Stimulated activated CD4-positive, alpha-beta T cell treated with anti-CD3 and anti-CD28 coated beads, Interleukin-12 subunit alpha, Interleukin-12 subunit beta, amount 100 ng/mL, for 24 hours (primary cell): ENCODE results near the gene WFDC6.
"Not testable (repeated sequence)": the region's sequence is repeated elsewhere in the genome, so short reads cannot be mapped to it uniquely, and the experiment has no call there.

ENCODE experiments used
- DNase-seq, 2 experiments: peaks; one replicate each; pipeline ENCODE4 v3.0.0-alpha.2; 2020; ENCODE audit warnings: low read depth in 2 of 2

WFDC6 gene

DNA sequence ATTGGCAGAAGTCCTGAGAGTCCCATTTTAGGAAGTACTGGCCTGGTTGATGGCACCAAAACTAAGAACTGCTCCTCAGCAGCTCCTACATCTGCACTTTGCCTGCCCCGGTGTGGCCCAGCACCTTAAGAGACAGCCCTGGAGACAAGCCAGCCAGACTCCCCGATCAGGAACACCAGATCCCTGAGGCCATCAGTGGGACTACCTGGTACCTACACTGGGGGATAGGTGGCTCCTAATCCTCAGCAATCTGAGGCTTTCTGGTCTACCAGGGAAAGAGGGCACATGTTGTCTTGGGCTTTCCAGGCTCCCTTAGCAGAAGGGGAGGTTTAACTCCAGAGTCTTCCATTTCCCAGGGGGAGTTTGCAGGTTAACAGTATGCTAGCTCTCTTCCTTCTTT, at the start of gene WFDC6:
TSS of gene WFDC6 (minus strand) at position 101 of the 400 bp plus-strand sequence. CDS start at position 26, 75 bp downstream.
- no peak for DNase-seq

DNA sequence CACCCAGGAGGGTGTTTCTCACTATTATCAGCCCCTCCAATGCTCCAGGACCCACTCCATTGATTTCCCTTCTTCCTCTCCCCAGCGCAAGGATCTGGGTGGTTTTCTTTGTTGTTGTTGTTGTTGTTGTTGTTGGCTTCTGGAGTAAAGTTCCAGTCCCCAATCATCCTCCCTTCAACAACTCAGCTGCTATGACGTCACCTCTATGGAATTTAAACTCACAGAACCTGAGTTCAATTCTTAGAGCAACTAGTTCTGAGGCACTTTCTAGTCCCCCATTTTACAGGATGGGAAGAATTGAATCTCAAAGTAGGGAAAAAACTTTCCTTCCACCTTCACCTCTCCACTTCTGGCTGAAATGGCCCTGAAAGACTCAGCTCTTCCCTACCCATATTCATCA, 49.5 kb upstream of the WFDC6 start:
- DNase-seq = no peak

DNA sequence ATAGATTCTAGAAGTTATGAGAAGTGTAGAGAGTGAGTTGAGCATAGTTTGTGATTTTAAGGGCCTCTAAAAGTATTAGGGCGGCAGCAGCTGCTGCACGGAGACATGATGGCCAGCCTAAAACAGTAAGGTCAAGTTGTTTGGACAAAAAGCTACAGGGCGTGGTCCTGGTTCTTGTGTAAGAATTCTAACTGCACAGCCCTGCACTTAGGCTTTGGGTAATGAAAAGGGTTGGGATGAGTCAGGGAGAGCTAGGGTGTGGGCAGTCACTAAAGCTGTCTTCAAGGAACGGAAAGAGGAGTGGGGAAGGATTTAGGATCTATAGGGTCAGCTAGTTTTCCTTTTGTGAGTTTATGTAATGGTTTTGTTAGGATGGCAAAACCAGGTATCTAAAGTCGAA, 46.7 kb upstream of the WFDC6 start:
- not testable (repeated sequence) for DNase-seq

DNA sequence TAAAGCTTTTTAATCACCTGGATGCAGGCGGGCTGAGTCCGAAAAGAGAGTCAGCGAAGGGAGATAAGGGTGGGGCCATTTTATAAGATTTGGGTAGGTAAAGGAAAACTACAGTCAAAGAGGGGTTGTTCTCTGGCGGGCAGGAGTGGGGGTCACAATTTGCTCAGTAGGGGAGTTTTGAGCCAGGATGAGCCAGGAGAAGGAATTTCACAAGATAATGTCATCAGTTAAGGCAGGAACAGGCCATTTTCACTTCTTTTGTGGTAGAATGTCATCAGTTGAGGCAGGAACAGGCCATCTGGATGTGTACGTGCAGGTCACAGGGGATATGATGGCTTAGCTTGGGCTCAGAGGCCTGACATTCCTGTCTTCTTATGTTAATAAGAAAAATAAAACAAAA, 45.0 kb upstream of the WFDC6 start:
- DNase-seq = not testable (repeated sequence)

DNA sequence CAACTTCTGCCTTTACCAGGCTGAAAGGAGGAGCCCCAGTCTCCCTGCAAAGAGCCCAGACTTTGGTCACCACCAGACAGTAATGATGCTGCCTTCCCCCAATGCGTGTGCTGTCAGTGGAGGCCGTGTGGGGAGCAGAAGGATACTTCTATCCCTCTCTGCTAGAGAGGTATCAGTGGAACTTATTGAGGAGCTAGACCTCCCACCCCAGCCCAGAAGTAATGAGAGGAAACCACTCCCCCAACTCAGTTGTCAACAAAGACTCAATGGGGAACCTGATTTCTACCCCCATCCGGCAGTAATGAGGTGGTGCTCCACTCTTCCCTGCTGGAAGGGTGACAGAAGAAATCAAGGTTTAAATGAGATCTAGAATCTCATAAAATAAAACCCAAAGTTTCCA, 44.2 kb upstream of the WFDC6 start:
- DNase-seq = no peak

DNA sequence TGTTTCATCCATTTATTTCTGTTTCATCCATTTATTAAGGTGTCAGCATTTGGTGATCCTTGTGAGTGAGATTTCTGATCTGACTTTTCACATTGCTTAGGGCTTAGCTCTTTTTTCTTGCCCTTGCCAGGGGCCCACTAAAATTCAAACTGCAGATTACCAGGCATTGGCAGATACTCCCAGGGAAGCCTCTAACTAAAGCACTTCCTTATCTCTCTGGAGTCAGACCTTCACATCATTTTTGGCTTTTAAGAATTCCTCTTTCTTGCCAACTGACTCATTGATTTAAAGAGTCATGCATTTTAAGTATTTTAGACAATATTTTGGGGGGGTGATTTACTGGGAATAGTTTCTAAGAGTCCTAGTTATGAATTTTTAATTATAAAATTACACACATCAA, 42.4 kb upstream of the WFDC6 start:
- no peak for DNase-seq

DNA sequence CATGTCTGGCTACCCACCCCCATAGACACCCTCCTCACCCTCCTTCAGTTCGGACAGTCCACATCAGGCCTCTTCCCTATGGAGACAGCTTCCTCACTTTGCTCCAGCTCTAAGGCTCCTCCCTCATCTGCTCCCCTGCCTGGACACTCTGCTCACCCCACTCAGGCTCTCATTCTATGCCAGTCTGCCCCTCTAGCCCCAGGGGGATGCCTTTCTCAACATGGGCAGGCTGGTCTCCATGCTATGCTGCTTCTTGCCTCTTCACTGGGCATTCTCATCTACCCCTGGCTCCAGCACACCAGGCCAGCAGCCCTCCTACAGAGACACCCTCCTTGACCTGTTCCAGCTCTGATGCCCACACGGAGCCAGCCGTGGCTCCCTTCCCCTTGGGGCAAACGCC, 39.9 kb upstream of the WFDC6 start, which contains the start of gene WFDC8:
TSS of gene WFDC8 (minus strand) at position 101 of the 400 bp plus-strand sequence. CDS start at position 64, 37 bp downstream.
- no peak for DNase-seq

DNA sequence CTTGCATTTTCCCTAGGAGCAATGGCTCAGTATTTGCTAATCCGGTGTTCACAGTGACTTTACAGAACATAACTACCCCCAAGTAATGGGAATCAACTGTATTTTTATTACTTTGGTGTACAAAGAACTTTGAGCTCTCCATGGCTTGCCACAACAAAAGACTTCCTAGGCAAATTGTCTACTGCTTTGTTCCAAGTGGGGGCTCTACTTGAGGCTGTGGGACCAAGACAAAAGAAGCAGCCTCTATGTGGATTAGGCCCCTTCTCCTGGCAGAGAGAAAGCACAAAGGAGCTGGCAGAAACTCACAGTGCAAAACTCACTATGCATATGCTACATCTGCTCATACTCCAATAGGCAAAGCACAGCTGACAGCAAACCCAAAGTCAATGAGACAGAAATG, 38.9 kb upstream of the WFDC6 start:
- DNase-seq = no peak

DNA sequence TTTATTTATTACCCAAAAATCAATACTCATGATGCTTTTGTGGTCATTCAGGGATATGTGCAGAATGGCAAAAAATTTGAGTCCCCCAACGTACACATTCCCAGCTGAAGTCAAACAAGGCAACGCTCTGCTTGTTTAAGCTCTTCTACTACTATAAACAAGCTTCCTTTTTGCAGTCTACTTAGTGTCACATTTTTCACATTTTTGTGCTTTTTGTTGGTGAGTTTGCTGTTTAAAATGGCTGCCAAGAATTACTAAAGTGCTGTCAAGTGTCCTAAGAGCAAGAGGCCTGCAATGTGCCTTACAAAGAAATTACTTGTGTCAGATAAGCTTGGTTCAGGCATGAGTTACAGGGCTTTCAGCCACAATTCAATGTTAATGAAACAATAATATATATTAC, 37.7 kb upstream of the WFDC6 start:
- no peak for DNase-seq

DNA sequence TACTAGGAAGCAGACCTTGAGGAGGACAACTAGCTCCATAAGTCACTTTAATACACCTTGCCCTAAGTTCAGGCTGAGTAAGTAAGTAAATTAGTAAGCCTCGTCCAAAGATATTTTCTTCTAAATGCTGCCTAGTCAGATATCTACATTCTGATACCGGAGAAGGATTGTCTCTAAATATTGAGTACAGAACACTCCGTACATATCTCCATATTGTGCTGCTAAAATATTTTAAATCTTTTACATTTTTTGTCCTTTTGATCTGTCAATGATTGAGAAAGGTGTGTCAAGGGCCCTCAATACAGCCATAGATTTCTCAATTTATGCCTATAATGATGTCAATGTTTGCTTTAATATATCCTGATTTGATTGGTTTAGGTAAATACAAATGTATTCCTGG, 36.6 kb upstream of the WFDC6 start:
- DNase-seq = no peak

DNA sequence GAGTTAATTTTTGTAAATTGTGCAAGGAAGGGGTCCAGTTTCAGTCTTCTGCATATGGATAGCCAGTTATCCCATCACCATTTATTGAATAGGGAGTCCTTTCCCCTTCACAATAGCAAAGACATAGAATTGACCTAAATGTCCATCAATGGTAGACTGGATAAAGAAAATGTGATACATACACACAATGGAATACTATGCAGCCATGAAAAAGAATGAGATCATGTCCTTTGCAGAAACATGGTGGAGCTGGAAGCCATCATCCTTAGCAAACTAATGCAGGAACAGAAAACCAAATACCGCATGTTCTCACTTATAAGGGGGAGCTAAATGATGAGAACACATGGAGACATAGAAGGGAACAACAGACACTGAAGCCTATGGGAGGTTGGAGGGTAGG, 30.4 kb upstream of the WFDC6 start:
- DNase-seq = not testable (repeated sequence)

DNA sequence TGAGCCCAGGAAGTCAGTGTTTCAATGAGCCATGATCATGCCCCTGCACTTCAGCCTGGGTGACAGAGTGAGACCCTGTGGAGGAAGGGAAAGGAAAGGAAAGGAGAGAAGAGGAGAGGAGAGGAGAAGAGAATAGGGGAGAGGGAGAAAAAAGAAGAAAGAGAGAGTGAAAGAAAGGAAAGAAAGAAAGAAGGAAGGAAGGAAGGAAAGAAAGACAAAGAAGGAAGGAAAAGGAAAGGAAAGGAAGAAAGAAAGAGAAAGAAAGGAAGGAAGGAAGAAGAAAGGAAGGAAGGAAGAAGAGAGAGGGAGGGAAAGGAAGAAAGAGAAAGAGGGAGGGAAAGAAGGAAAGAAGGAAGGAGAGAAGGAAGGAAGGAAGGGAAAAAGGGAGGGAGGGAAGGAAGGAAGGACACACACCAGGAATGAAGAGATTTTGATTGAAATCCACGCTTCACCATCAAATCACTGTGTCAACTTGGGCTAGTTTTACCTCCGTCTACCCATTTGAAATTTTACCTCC, 25.5 kb upstream of the WFDC6 start:
- no peak for DNase-seq

DNA sequence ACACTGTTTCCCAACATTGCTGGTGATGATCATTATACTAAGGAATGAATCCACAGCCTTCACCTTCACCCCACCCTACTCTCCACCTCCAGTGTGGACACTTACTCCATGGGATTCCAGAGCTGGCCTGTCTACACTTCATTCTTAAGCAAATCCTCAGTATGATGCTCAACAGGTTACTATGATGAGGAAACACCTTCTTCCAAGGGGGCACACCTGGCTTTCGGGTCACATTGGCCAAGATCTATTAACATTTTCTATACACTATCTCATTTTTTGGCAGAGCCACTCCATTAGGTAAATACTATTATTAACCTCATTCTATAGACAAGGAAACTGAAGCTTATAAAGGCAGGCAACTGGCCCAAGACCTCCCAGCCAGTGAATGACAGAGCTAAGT, 15.9 kb upstream of the WFDC6 start:
- DNase-seq = no peak

DNA sequence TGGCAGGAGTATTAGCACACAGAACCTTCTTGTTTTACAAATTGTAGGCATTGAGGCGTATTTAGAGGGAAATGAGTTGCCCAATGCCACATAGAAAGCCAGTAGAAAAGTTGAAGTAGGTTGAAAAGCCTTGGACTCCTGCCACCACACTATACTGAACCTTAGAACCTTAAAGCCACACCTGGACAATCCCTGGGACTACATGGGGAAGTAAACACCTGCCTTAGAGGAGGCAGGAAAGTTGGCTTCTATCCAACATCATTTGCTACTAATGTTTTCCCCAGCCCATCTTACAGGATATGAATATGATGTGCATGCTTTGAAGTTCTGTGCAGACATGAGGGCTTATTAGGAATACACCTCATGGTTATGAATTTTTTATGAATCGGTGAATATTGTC, 13.2 kb upstream of the WFDC6 start:
- no peak for DNase-seq

DNA sequence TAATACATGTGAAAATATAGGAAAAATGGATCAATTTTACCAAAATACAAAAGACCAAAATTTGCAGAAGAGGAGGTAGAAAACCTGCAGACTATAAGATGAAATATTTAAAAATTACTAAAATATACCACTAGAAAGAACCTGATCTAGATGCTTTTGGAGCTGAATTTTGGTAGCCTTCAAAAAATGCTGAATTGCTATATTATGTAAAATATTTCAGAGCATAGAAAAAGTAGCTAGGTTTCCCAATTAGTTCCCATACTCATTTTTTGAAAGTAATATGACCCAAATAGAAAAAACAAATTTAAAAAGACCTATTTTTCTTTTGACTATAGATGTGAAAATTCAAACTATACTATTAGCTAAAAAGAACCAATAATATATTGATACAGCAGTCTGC, 11.5 kb upstream of the WFDC6 start:
- DNase-seq = no peak

DNA sequence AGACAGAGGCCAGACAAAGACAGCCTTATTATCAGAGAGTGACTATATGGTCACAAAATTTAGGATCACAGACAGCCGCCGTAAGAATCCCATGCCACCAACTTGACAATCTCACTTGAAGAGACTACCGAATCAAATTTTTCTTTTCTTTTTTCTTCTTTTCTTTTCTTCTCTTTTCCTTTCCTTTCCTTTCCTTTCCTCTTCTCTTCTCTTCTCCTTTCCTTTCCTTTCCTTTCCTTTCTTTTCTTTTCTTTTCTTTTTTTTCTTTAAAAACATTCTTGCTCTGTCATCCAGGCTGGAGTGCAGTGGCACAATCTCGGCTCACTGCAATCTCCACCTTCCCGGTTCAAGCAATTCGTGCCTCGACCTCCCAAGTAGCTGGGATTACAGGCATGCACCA, 9.1 kb upstream of the WFDC6 start:
- DNase-seq = no peak

DNA sequence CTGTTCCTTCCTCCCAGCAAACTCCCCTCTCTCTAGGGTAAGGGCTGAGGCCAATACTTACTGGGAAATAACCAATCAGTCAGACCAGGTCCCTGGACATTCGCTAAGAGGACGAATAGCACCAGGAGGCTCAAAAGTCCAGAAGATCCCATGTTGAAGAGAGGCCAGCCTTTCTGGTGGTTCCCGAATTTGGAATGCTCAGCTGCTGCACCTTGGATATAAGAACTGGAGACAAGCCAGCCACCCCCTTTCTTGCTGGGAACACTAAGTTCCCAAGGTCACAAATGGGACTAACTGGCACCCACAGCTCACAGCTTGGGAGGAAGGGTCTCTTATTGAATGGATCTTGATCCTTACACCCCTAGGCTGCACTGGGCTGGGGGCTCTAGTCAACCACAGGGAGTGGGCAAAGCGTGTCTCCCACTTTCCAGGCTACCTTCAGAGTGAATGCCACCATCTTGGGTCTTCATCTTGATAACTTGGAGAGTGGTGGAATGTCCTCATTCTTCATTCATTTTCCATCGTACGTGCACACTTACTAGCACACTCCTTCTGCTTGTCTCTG, 8.0 kb upstream of the WFDC6 start, which contains the start of gene EPPIN:
TSS of gene EPPIN (minus strand) at position 196 of the 565 bp plus-strand sequence. CDS start at position 152, 44 bp downstream.
- DNase-seq = no peak

DNA sequence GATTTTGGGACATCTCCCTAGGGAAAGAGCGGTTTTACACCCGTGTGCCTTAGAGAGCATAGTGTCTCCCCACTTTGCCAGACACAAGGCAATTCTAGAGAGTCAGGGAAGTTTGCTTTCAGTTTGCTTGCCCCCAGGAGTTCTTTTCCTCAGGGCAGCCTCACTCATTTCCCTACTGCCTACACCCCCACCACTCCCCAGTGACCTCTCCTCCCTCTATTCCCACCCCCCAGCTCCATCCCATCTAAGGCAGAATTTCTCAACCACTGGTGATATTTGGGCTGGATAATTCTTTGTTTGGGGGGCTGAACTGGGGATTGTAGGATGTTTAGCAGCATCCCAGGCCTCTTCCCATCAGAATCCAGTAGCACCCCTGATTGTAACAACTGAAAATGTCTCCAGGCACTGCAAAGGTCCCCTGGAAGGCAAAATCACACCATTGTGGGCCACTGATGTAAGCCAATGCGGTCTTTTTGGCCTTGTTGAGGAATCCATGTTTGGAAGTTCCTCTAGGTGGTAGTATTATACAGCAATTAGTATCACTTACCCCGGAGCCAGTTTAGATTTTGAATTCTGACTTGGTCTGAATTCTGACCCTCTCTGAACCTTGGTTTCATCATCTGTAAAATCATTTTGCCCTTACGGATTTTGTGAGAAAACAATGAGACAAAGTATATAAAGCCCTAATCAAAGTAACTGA, 6.6 kb upstream of the WFDC6 start:
- no peak for DNase-seq

DNA sequence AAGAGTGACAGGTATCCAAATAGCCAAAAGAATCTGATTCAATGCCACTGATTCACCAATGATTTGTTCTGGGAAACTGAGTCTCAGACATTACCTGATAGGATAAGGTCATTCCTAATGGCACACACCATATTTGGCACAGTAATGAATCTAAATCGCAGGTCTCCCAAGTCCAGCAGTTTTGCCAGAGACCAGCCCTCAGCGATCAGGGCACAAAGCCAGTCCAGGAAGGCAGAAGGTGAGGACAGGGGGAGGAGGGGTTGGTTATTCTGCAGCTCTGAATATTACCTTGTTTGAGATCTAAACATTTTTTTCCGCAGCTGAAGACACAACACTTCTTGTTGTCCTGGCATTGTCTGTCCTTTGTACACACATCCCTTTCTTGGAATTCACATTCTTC, 6.1 kb upstream of the WFDC6 start:
- no peak for DNase-seq

DNA sequence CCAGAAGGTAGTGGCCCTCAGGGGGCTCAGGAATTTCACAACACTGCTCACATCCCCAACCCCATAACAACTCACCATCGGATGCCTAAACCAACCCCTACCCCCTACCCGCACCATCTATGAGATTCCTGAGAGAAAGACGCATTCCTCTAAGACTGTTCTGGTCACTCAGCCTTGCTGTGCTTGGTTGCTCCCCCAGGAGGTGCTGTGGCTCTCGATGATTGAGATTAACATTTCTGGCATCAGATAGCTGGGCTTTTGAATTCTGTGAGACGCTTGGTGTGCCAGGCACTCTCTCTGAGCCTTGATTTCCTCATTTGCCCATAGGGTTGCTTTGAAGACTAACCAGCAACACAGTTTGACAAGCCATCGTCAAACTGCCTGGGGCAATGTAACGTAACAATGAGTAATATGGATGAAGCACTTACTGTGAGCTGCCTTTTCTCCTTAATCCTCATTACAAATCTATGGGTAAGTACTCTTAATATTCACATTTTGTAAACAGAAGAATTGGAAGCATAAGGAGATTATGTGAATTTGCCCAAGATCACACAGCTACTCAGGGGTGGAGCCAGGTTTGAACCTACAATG, 978 bp downstream of the WFDC6 start:
- no peak for DNase-seq

DNA sequence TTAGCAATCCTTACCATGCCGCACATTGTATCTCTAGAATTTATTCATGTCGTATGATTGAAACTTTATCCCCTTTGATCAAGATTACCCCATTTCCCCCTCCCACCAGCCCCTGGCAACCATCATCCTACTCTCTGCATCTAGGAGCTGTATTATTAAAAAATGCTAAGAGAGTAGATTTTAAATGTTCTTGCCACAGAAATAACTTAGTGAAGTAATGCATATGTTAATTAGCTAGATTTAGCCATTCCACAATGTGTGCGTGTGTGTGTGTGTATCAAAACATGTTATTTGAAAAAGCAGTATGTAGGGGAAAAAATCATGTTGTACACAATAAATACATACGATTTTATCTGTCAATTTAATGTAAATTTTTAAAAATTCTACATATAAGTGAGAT, 12.0 kb downstream of the WFDC6 start:
- no peak for DNase-seq

DNA sequence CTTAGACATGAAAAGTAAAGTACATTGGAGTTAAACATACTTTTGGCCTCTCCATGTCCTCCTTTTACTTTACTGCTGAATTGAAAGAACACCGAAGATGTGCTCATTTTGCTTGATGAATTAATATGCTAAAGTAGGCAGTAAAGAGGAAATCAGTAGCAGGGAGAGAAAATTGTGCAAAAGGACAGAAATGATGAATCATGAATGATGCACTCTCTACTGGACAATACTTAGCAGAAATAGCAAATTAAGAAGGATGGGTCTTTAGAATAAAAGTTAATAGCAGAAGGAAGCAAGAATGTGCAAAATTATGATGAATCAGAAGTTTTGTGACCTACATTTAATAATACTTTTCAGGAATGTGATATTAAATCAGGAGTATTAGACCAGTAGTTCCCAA, 15.5 kb downstream of the WFDC6 start:
- DNase-seq = no peak

DNA sequence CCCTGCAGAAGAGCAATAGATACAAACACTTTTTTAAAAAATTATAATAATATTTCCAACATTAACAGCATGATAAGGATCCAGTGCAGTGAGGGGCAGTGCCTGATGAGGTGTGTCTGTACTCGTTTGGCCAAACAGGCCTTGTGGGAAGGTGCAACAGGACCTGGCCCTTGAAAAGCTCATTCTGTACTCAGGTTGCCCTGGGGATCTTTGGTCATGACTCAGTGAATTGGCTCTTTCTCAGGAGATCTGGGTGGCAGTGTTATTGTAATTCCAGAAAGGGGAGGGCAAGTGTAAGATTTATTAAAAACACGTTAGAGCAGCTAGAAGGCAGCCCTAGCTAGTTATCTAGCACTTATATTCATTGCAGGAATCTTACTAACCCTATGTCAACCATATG, 21.0 kb downstream of the WFDC6 start:
- no peak for DNase-seq
